WTC11 (cell line): ENCODE data around the gene SUPT3H. TPM values are rescaled to one million over a fixed set of nuclear protein-coding genes. Genes with fewer than 3 reads are reported as not detected.

Experiments
- ATAC-seq: fragments of 200-7000 bp; cut with Tn5 transposase; 2 replicates; pipeline ENCODE4 v1.10.0; 2021; ENCODE audit warnings: mild to moderate bottlenecking, moderate library complexity
- CTCF ChIA-PET: fragments of 300-600 bp; sonication (Branson Sonifier 250); formaldehyde crosslinking; loops from one replicate; lab custom pipeline; 2021; ENCODE audit warnings: antibody characterized with exemption; lab: Charles Lee
- POLR2A ChIA-PET: fragments of 350-600 bp; sonication (Branson Sonifier 250); formaldehyde crosslinking; loops from one replicate; lab custom pipeline; 2021; ENCODE audit warnings: antibody characterized with exemption; lab: Charles Lee
- DNase-seq: peaks from one replicate; pipeline ENCODE4 v3.0.0; 2021; ENCODE audit warnings: low spot score
- H3K27ac Mint-ChIP-seq: 2 replicates; pipeline ENCODE4 v1.8.0; 2021; ENCODE audit warnings: mixed read lengths
- H3K27me3 Mint-ChIP-seq: 2 replicates; pipeline ENCODE4 v1.8.0; 2021; ENCODE audit warnings: low read depth, mild to moderate bottlenecking, moderate library complexity, mixed read lengths
- H3K36me3 Mint-ChIP-seq: 2 replicates; pipeline ENCODE4 v1.8.0; 2021; ENCODE audit warnings: mixed read lengths
- H3K4me1 Mint-ChIP-seq: 2 replicates; pipeline ENCODE4 v1.8.0; 2022; ENCODE audit warnings: mixed read lengths
- H3K4me3 Mint-ChIP-seq: 2 replicates; pipeline ENCODE4 v1.8.0; 2021; ENCODE audit warnings: mild to moderate bottlenecking, moderate library complexity, mixed read lengths
- H3K9me3 Mint-ChIP-seq: 2 replicates; pipeline ENCODE4 v1.8.0; 2021; ENCODE audit warnings: mixed read lengths
- AFF4 ChIP-seq: sonication (generic); formaldehyde crosslinking; IDR thresholded peaks from 2 replicates; pipeline ENCODE4 v1.8.1; 2023; ENCODE audit warnings: mild to moderate bottlenecking, missing genetic modification reagents, borderline replicate concordance
- AR ChIP-seq: fragments of 250-450 bp; sonication (Bioruptor Pico); IDR thresholded peaks from 2 replicates; pipeline ENCODE4 v1.9.0; 2021; ENCODE audit warnings: mild to moderate bottlenecking
- CBFB ChIP-seq: sonication (generic); formaldehyde crosslinking; IDR thresholded peaks from 2 replicates; pipeline ENCODE4 v1.8.1; 2022; ENCODE audit warnings: mild to moderate bottlenecking, low read depth, missing genetic modification reagents
- CDX4 ChIP-seq: fragments of 250-450 bp; sonication (Bioruptor Pico); IDR thresholded peaks from 2 replicates; pipeline ENCODE4 v1.9.0; 2021; ENCODE audit warnings: moderate library complexity, mild to moderate bottlenecking, inconsistent platforms, borderline replicate concordance
- FOXP1 ChIP-seq: sonication (generic); formaldehyde crosslinking; IDR thresholded peaks from 2 replicates; pipeline ENCODE4 v1.8.0; 2022; ENCODE audit warnings: missing genetic modification reagents, mild to moderate bottlenecking, moderate library complexity, borderline replicate concordance
- HMGA2 ChIP-seq: fragments of 250-450 bp; sonication (Bioruptor Pico); IDR thresholded peaks from 2 replicates; pipeline ENCODE4 v1.4.0; 2021; ENCODE audit warnings: mild to moderate bottlenecking, moderate library complexity
- JUN ChIP-seq: sonication (generic); formaldehyde crosslinking; IDR thresholded peaks from 2 replicates; pipeline ENCODE4 v1.8.0; 2023; ENCODE audit warnings: mild to moderate bottlenecking, missing genetic modification reagents
- KAT7 ChIP-seq: sonication (generic); formaldehyde crosslinking; IDR thresholded peaks from 2 replicates; pipeline ENCODE4 v1.8.1; 2023; ENCODE audit warnings: missing genetic modification reagents, mild to moderate bottlenecking, borderline replicate concordance
- PRRX2 ChIP-seq: fragments of 250-450 bp; sonication (Bioruptor Pico); IDR thresholded peaks from 2 replicates; pipeline ENCODE4 v1.8.0; 2021; ENCODE audit warnings: mild to moderate bottlenecking
- RELA ChIP-seq: sonication (generic); formaldehyde crosslinking; IDR thresholded peaks from 2 replicates; pipeline ENCODE4 v1.8.1; 2022; ENCODE audit warnings: missing genetic modification reagents, mild to moderate bottlenecking, borderline replicate concordance
- TCF7 ChIP-seq: sonication (generic); formaldehyde crosslinking; IDR thresholded peaks from 2 replicates; pipeline ENCODE4 v1.8.0; 2022; ENCODE audit warnings: mild to moderate bottlenecking, low read depth, missing genetic modification reagents, moderate library complexity
- TEAD1 ChIP-seq: sonication (generic); formaldehyde crosslinking; IDR thresholded peaks from 2 replicates; pipeline ENCODE4 v1.8.0; 2022; ENCODE audit warnings: mild to moderate bottlenecking, missing genetic modification reagents
- USF1 ChIP-seq: sonication (generic); formaldehyde crosslinking; IDR thresholded peaks from 2 replicates; pipeline ENCODE4 v1.8.0; 2022; ENCODE audit warnings: mild to moderate bottlenecking, missing genetic modification reagents
- ZBTB21 ChIP-seq: sonication (generic); formaldehyde crosslinking; IDR thresholded peaks from 2 replicates; pipeline ENCODE4 v1.8.1; 2023; ENCODE audit warnings: mild to moderate bottlenecking, missing genetic modification reagents, borderline replicate concordance
- ZNF138 ChIP-seq: sonication (generic); formaldehyde crosslinking; conservative IDR thresholded peaks from 2 replicates; pipeline ENCODE4 v1.8.1; 2022; ENCODE audit warnings: mild to moderate bottlenecking, moderate library complexity, missing genetic modification reagents
- ZNF232 ChIP-seq: sonication (generic); formaldehyde crosslinking; IDR thresholded peaks from 2 replicates; pipeline ENCODE4 v1.8.0; 2022; ENCODE audit warnings: mild to moderate bottlenecking, missing genetic modification reagents
- ZNF416 ChIP-seq: fragments of 250-450 bp; sonication (Bioruptor Pico); IDR thresholded peaks from 2 replicates; pipeline ENCODE4 v1.9.0; 2021; ENCODE audit warnings: mild to moderate bottlenecking, inconsistent platforms
- ZNF423 ChIP-seq: fragments of 250-450 bp; sonication (Bioruptor Pico); IDR thresholded peaks from 2 replicates; pipeline ENCODE4 v2.1.2; 2022; ENCODE audit warnings: mild to moderate bottlenecking, moderate library complexity
- ZNF671 ChIP-seq: fragments of 250-450 bp; sonication (Bioruptor Pico); IDR thresholded peaks from 2 replicates; pipeline ENCODE4 v1.8.0; 2021; ENCODE audit warnings: mild to moderate bottlenecking
- total RNA-seq: library from RNA; stranded (reverse); gene quantifications from 3 replicates; pipeline ENCODE4 v1.2.3, GENCODE V29; 2021
- TF ChIP-seq, protein P1 (sequence below): fragments of 250-450 bp; sonication (Bioruptor Pico); IDR thresholded peaks from 2 replicates; pipeline ENCODE4 v1.9.0; 2021; ENCODE audit warnings: mild to moderate bottlenecking, borderline replicate concordance
- TF ChIP-seq, protein P2 (sequence below): sonication (generic); formaldehyde crosslinking; IDR thresholded peaks from 2 replicates; pipeline ENCODE4 v1.8.1; 2023; ENCODE audit warnings: mild to moderate bottlenecking, missing genetic modification reagents

Gene SUPT3H
- total RNA-seq, 1 experiment from 2014 or later, result 15.3 TPM

DNA sequence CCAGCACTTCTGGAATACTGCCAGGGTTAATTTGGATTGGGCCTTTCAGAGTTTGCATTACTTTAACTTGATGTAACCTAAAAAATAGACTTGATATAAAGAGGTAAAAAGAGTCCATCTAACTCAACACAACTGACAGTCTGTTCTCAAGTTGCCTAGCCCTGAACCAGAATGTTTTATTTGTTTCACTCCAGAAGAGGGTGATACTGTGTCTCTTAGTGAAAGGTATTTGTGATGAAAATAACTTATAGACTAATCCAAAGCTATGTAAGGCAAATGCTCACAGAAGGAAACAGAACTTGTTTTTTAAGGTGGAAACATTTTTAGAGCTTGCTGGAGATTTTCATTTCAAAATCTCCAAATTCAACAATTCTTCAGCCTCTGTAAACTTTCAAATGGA is 518.7 kb downstream of the SUPT3H start:
- DNase-seq, result no peak
- Mint-ChIP-seq H3K36me3 (peaks cover 10% of the 10 kb centered on the region), H3K4me1 (no peaks in the 10 kb centered on the region), H3K27ac (no peak overlapping the region), H3K4me3 (no peak overlapping the region), H3K27me3 (no peaks in the 10 kb centered on the region), H3K9me3 (peaks cover 10% of the 10 kb centered on the region)
- ChIA-PET POLR2A (no interaction called here), CTCF (interaction anchor here (1.5 kb wide), 1 partner anchor 383 kb away, joined by 5 read pairs; no protein-coding TSS in a partner anchor)
- TF ChIP-seq TCF7 (no peak), FOXP1 (CRISPR knock-in tag) (no peak), USF1 (CRISPR knock-in tag) (no peak), PRRX2 (CRISPR knock-in tag) (no peak), ZBTB21 (no peak), ZNF671 (no peak), CDX4 (CRISPR knock-in tag) (no peak), JUN (CRISPR knock-in tag) (no peak), RELA (CRISPR knock-in tag) (no peak)
- TF ChIP-seq, protein P1, sequence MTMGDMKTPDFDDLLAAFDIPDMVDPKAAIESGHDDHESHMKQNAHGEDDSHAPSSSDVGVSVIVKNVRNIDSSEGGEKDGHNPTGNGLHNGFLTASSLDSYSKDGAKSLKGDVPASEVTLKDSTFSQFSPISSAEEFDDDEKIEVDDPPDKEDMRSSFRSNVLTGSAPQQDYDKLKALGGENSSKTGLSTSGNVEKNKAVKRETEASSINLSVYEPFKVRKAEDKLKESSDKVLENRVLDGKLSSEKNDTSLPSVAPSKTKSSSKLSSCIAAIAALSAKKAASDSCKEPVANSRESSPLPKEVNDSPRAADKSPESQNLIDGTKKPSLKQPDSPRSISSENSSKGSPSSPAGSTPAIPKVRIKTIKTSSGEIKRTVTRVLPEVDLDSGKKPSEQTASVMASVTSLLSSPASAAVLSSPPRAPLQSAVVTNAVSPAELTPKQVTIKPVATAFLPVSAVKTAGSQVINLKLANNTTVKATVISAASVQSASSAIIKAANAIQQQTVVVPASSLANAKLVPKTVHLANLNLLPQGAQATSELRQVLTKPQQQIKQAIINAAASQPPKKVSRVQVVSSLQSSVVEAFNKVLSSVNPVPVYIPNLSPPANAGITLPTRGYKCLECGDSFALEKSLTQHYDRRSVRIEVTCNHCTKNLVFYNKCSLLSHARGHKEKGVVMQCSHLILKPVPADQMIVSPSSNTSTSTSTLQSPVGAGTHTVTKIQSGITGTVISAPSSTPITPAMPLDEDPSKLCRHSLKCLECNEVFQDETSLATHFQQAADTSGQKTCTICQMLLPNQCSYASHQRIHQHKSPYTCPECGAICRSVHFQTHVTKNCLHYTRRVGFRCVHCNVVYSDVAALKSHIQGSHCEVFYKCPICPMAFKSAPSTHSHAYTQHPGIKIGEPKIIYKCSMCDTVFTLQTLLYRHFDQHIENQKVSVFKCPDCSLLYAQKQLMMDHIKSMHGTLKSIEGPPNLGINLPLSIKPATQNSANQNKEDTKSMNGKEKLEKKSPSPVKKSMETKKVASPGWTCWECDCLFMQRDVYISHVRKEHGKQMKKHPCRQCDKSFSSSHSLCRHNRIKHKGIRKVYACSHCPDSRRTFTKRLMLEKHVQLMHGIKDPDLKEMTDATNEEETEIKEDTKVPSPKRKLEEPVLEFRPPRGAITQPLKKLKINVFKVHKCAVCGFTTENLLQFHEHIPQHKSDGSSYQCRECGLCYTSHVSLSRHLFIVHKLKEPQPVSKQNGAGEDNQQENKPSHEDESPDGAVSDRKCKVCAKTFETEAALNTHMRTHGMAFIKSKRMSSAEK, result no peak
- ATAC-seq, result no peak

DNA sequence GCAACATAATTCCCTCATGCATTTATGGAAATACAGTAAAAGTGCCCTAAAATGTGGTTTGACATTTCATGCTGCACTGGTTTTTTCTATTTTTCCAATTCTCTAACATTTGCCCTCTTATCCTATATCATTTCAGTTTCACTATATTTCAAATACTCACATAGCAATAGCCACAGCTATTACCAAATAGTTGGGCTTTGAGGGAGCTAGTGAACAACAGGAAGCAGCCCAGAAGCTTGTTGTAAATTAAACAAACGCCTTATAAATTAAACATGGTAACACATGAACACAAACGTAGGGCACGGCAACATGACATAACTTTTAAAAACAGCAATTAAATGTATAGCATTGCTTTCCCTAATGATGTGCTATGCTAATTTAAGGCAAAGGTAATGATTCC is 521.3 kb downstream of the SUPT3H start:
- H3K36me3 Mint-ChIP-seq, result no peaks in the 10 kb centered on the region
- H3K9me3 Mint-ChIP-seq, result no peaks in the 10 kb centered on the region; the same call in 1 of the 2 replicates
- POLR2A ChIA-PET, result interaction anchor here (0.6 kb wide), 1 partner anchor 368 kb away, joined by 5 read pairs; no protein-coding TSS in a partner anchor

More for the DNA sequence above, 521.3 kb downstream of the SUPT3H start:
- DNase-seq, result no peak
- H3K4me1 Mint-ChIP-seq, result no peaks in the 10 kb centered on the region
- H3K4me3 Mint-ChIP-seq, result no peak overlapping the region
- no peak overlapping the region for H3K27ac Mint-ChIP-seq
- TF ChIP-seq ZNF416, result no peak
- no peak for TF ChIP-seq TEAD1 (CRISPR knock-in tag)
- TF ChIP-seq ZNF232, result no peak
- no peak for TF ChIP-seq AFF4 (CRISPR knock-in tag)
- TF ChIP-seq CBFB (CRISPR knock-in tag), result no peak
- TF ChIP-seq AR (CRISPR knock-in tag), result no peak
- TF ChIP-seq HMGA2 (CRISPR knock-in tag), result no peak
- no peak for TF ChIP-seq ZNF138 (CRISPR knock-in tag)
- no peak for TF ChIP-seq KAT7 (CRISPR knock-in tag)
- TF ChIP-seq ZNF423, result no peak
- TF ChIP-seq, protein P2, sequence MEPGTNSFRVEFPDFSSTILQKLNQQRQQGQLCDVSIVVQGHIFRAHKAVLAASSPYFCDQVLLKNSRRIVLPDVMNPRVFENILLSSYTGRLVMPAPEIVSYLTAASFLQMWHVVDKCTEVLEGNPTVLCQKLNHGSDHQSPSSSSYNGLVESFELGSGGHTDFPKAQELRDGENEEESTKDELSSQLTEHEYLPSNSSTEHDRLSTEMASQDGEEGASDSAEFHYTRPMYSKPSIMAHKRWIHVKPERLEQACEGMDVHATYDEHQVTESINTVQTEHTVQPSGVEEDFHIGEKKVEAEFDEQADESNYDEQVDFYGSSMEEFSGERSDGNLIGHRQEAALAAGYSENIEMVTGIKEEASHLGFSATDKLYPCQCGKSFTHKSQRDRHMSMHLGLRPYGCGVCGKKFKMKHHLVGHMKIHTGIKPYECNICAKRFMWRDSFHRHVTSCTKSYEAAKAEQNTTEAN (CRISPR knock-in tag), result no peak
- no peak for ATAC-seq
- CTCF ChIA-PET, result no interaction called here
- H3K27me3 Mint-ChIP-seq, result no peaks in the 10 kb centered on the region
